A673 (cell line): Measurements from ENCODE around the gene MAPKAPK2.

Source experiments
- CTCF ChIP-seq: fragments of 300-800, 200-600 bp; sonication (generic); conservative IDR thresholded peaks from 2 replicates; pipeline ENCODE4 v1.5.1; 2017; ENCODE audit warnings: low read depth, mild to moderate bottlenecking, antibody characterized with exemption, low read length, moderate library complexity, mixed read lengths
- EZH2 ChIP-seq: fragments of 200-600 bp; sonication (generic); IDR thresholded peaks from 2 replicates; pipeline ENCODE4 v1.6.1; 2017; ENCODE audit warnings: borderline replicate concordance, low read depth, mild to moderate bottlenecking, mixed read lengths, antibody characterized with exemption, low read length; ENCODE audit not compliant: poor library complexity, severe bottlenecking

- TF ChIP-seq CTCF, result no peak
- no peak for TF ChIP-seq EZH2
Observed at GRCh38 chr1:206735553-206736031, 50.9 kb downstream of the MAPKAPK2 start.
